DMS114 treated with DMSO at 0.1 percent for 48 hours (cell line): ENCODE measurements around the gene CCDC191.

Source experiments
- DNase-seq: peaks from one replicate; lab custom pipeline; 2025; ENCODE audit not compliant: unreplicated experiment; lab: John Stamatoyannopoulos, UW

Gene CCDC191

DNA sequence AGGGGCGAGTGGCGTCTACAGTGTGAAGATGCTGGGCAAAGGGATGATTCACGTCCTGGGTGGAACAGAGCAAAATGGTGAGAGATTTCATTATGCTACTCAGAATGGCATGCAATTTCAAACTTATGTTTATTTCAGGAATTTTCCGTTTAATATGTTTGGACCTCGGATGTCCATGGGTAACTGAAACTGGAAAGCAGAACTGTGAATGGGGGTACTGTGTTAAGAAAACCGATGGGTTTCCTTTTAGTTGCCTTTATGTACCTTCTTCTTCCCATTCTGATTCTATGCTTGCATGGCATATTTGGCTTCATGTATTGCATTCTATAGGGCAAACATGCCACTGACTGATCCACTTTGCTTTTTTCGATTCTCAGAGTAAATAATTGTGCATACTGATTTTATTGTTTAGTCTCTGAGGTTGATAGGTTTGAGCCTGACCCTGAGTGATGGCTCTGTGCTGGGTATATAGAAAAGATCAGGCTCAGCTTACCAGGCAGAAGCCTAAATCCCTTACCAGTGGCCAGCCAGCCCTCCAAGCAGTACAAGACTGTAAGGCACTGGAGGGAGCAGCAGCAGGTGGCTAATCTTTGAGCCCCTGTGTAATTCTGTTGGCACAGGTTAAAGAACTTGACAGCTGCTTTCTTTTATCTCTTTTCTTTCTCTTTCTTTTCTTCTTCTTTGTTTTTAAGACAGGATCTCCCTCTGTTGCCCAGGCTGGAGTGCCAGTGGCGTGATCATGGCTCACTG is 4.8 kb upstream of the CCDC191 start:
- no peak for DNase-seq

DNA sequence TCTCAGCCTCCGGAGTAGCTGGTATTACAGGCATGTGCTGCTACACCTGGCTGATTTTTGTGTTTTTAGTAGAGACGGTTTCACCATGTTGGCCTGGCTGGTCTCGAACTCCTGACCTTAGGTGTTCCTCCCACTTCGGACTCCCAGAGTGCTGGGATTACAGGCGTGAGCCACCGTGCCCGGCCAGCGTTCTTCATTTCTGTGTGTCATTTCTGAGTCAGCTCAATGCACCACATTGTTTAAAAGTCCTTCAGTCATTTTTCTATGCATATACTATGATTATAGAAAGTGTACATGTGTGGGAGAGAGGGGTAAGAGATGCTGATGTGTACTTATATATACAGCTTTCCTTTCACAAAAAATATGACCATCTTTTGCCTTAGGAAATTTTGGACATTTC is 2.3 kb upstream of the CCDC191 start:
- DNase-seq, result no peak

DNA sequence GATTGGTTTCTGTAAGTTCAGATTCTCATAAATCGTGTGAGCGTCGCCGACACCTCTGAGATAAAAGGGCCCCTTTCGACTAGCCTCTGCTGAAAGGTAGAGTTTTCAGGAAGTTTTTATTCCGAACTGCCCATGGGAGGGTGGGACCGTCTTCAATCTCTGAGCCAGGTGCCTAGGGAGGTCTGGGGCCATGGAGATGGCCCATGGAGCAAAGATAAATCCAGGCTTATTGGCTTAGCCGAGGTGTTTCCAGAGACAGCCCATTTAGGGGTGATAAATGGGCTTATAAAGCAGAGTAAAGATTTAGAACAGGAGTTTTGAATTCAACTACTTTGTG is 653 bp upstream of the CCDC191 start:
- DNase-seq, result no peak

DNA sequence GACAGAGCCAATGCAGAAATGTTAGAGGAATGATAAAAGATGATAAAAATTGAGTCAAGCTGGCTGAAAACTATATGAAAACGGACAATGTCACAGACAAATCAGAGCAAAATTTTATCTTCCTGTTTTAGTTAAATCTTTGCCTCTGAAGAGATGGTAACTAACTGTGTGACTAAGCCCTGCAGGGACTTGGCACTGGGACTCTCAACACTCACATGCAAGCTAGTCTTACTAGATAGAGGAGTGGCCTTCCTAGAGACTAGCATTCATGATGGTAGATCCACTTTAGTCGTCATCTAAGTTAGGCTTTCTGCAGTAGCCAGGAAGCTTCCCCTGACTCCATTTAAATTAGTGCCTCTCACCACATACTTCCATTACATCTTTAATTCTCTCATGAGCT is 4.1 kb downstream of the CCDC191 start:
- DNase-seq, result no peak

DNA sequence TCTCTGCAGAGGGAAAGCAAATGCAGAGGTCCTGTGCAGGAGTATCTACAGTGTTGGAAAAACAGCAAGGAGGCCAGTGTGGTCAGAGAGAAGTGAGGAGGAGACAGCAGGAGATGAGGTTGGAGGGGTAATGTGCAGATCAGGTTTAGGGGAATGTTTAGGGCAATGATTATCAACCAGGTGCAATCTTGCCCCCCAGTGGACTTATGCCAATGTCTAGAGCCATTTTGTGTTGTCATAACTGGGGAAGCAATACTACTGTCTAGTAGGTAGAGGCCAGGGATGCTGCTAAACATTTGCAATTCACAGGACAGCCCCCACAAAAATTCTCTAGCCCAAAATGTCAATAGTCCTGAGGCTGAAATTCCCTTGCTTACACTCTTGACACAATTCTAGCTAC is 13.1 kb downstream of the CCDC191 start:
- DNase-seq, result no peak

DNA sequence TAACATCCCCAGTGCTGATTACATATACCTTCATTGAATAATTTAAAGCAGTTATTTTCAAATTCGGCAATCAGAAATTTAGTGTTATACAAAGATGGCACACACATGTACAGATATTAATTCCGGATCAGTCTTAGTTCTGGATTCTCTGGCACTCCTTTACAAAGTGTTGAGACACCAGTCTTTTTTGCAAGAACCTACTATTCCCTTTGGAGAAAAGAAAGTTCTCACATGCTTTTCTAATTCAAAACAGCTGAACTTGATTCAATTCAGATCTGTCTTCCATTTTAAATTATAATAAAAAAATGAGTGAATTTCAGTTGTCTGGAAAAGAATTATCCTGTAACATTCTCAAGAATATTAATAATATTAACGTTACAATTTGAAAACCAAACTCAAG is 20.4 kb downstream of the CCDC191 start:
- DNase-seq, result no peak

DNA sequence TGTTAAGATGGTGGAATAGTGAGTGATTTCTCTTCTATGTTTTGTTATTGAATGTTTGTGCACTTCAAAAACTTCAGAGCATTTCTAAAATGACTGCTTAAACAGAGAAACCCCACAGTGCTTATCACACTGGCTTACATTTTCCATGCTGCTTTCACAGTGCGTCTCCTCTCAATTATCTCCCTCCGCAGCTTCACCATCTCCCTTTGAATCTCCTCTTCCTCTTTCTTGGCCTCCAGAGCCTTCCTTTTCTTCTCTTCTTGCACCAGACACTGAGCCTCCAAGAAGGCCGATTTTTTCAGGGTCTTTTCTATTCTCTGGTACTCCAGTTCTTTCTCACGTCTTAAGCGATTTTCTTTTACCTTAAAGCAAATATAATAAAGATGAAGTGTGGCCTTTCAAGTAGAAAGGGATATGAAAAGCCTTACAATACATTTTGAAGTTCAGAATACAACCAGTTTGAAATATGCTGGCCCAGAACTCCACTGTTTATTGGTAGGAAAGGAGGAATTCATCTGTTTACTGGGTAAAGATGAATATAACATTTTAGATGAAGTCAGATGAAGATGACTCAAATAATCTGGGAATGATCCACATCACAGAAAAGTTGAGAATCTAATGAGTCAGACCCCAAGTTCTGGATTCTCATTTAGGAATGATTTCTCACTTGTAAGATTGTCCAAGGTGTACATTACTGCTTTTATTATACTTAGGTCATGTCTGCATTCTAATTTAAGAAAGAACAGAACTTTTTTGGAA is 21.4 kb downstream of the CCDC191 start:
- DNase-seq, result no peak

DNA sequence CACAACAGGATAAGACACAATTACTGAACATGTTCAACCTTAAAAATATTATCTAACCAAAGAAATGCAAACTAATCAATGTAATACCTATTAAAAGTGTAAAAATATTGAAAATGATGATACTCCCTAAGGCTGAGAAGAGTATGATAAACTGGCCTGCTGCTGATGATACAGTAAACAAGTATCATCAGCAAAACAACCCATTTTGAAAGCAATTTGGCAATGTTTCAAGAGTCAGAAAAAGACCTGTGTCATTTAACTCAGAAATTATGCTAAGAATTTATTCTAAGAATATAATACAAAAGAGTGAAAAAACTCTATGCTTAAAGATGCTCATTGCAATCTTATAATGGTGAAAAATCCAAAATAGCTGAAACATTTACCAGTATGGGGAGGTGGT is 22.1 kb downstream of the CCDC191 start:
- DNase-seq, result no peak

DNA sequence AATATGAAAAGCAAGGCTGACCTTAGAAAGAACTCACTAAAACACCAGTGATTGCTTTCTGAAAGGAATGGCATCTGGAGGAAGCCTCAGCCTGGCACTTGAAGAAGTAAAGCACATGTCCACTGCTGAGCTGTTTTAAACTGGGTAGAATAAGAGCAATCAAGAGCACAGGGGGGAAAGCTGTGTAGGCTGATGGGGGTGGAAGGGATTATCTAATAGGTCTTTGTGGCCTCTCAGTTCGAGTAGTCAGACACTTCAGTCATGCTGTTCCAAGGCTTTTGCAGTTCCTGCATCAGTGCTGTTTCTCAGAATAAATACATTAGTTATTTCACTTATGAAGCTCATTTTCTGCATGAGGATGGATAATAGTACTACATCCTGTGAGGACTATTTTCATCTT is 22.6 kb downstream of the CCDC191 start:
- no peak for DNase-seq

DNA sequence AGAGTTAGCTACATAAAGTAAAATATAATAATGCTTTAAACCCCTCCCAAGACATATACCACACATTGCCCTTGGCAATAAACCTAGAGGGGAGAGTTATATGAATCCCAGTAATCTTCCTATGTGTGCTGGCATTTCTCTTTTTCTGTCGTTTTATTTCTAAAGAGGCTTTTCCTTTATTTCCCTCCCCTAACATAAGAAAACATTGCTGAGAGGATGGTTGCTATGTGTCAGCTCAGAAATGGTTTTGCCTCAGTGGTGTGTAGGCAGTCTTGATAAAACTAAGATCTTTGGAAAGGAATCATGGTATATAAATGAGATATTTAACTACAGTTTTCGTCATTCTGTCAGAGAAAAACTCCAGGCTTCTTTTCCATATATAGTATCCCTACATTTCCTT is 30.0 kb downstream of the CCDC191 start:
- no peak for DNase-seq

DNA sequence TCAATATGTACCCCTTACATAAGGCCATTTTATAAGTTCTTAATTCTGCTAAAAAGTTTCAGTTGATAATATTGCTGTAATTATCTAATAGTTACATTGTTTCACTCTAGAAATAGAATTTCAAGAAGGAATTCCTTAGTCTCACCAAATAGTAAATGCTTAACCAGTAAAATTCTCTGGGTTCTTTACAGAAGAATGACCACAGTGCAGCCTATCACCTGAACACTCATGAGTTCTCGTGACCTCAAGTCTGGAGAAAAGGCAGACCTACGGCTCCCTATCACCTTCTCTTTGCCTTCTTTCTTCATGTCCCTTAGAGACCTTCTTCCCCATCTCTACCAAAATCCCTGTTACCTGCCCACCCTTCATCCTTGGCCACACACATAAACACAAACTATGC is 30.9 kb downstream of the CCDC191 start:
- DNase-seq, result no peak

DNA sequence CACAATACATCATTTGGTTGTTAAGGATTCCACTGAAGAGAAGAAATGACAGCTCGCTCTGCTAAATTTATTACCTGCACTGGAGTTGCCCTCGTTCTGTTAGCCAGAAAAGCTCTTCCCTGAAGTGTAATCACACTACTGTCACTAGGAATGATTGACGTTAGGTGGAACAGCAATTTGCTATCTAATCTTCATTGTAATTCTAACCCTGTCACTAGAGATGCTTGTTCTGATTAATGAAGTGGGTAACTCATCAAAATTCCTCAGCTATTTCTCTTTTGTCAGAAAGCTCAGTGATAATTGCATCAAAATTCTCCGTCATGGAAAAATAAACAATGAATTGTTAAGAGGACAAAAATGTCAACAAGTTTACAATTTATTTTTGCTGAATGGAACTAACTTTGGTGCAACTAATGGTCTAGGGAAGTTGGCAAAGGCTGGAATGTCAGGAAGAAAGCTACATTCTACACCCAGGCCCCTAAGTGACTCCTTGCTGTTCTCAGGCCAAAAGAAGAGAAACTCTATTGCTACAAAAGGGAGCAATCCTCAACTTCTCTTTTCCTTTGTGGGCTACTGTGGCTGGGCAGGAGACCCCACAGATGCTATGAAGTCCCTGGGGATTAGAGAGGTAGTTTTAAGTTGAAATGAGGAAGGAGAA is 34.1 kb downstream of the CCDC191 start:
- DNase-seq, result no peak

DNA sequence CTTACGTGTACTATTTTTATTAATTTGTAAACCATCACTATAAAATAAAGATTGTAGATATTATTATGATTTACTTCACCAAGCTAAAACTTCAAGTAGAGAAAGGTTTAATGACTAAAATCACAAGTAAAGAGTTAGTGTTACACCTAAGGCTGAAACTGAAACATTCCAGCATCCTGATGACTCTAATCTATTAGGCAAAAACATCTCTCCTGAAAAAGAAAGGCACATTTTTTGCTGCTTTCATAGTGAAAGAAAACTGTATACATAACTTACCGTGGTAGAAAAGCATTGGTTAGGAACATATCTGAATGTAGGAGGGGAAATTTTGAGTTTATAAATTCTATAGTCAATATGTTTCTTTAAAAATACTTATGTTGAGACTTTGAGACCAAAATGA is 35.4 kb downstream of the CCDC191 start:
- DNase-seq, result no peak

DNA sequence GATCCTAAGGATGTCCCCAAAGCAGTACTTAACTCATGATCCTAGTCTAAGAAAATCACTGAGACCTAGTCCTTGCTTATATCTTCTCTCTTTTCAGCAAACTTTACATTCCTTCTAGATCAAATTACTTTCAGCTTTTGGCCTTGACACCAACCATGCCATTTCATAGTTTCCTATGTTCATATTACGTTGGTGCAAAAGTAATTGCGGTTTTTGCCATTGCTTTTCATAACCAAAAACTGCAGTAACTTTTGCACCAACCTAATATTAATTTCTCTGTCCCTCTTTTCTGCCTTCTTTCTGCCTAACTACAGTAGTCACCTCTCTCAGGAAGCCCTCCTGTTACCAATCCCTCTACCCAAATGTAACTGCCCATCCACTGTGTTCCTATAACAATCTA is 36.8 kb downstream of the CCDC191 start:
- no peak for DNase-seq

DNA sequence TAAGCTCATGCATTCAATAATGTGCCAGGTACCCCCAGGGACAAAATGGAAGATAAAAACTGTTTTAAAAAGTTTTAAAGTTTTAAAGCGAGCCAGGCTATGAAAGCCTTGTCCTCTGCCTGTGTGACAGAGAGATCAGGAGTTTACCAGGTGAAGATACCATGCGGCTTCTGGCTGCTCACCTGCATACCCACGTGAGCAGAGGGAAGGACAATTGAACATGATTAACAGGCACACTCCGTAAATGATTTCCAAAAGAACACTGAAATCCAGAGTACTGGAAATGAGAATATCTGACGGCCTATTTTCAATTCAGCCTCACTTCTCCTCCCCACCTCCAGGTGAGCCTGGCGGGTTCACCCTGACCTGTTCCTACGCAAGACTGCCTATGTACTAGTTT is 42.1 kb downstream of the CCDC191 start:
- DNase-seq, result no peak

DNA sequence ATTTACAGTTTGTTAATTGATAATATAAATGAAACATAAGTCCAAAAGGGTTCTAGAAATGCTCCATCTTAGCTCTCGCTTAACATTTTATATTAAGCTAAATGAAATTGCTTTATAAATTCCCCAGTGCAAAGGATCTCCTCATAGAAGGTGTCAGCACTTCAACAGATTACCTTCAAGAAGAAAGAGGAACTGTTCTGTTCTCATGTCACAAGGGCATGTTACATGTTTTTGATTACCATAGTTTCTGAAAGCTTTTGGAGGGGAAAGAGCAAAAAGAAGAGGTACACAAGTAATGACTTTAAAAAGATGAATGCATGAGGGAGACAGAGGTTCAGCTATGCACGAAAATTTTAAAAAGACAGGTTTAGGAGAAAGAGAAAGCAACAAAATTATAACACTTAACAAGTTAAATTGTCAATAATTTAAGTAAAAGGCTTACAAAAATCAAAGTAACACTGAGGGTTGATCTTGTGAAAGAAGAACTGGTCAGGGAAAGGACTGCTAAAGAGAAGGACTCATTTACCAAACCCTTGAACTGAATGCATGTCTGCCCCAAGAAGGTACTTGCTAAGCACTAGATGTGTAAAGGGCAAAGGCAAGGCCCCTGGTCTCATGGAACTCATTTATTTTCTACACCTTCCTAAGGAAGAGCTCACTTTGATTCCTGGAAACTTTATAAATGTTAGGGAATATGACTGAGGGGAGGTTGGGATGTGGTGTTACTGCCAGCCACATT is 45.1 kb downstream of the CCDC191 start:
- no peak for DNase-seq

DNA sequence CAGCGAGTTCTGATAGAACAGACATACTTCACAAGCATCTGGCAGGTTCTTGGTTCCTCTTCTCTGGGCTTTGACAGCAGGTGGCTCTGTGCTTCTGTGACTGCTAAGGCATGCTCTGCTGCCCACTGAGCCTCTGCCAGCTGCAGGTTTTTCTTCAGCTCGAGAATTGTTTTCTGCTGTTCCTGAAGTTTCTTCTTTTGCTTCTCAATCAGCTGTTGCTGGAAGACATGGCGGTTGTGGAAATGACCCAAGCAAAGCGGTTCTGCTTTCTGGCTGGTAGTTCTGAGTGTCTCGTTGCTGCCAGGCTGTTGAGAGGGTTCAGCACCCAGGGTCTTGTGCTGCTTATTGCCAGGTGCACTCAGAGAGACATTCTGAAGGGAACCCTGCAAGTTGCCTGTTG is 50.8 kb downstream of the CCDC191 start:
- no peak for DNase-seq

DNA sequence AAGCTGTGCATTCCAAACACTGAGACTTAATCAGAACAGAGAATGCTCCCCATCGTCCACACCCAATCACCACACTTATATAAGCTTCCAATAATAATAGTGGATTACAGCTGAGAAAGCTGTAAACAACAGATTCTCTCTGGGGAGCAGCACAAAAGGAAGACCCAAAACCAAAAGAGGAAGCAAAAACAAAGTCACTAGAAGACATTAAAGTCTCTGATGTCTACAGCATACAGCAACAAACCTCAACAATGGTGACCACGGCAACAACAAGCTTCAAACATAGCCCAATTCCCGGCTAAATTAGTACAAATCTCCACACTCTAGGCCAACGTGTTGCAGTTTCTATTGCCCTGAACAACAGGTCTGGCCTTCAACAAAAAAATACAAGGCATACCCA is 70.8 kb downstream of the CCDC191 start:
- DNase-seq, result no peak

DNA sequence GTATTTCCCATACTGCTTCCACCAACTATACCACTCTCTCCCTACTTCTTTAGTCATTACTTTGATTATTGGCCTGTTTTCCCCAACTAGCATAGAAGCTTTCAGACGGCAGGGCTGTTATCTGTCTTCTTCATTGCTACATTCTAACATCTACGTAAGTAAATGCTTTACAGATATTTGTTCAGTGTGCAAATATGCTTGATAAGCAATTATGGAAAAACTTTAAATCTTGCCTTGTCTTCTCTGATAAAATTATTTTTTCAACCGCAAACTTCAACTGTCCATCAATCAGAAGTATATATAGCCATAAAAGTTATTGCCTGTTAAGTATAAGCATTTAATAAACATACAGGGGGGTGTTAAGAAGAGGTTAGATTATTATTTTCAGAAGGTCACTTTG is 72.8 kb downstream of the CCDC191 start:
- DNase-seq, result no peak

DNA sequence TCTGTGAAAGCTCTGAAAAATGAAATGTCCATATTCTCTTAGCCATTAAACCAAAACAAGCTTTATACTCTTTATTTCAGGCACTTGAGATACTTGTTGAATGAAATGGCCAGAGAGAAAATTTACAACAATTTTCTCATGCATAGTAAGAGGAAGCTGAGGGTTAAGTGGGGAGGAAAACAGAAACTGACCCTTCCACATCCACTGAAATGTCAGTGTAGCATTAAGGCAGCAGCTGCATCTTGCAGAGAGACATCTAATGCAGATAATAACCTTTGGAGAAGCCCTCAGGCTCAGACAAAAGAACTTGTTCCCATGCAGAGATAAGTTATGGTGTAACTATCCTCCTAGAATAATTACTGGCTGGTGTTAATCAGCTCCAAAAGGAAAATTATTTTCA is 74.5 kb downstream of the CCDC191 start:
- DNase-seq, result no peak

DNA sequence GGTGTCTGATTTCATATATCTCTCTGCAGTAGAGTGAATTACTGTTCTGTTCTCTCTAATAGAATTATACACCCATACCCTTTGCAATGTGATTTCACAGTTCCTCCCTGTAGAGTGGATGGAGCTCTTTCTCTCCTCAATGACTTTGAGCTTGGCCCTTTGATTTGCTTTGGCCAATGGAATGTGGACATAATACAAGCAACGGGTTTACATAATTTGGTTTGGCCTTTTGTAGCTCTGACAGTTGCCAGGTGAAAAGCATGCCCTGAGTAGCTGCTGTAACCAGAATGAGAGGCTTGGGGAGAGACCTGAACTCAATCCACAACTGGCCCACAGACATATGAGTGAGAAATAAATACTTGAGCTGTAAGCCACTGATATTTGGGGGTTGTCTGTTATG is 76.4 kb downstream of the CCDC191 start:
- DNase-seq, result no peak

DNA sequence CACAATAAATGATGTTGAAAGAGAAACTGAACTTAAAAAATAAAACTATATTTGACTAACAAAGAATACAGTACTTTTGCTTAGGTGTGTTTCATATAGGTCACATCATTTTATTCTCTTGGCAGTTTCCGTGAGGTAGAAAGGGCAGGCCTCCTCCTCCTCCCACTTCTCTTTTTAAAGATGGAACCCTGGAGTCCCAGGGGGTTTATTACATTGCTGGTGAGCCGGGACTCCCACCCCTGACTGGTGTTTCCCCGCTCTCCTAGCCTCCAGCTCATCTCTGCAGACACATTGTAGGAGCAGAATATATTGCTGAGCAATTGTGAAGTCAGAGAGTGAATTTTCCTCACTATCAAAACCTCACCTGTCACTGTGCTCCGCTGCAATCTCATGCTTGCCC is 78.5 kb downstream of the CCDC191 start:
- DNase-seq, result no peak
